Activated CD4-positive, alpha-beta T cell treated with anti-CD3 and anti-CD28 coated beads for 36 hours (primary cell): ENCODE results near the gene SEPSECS. TPM values are rescaled to one million over a fixed set of nuclear protein-coding genes. Genes with fewer than 3 reads are reported as not detected.

Experiments
- ATAC-seq: fragments of 200-7000 bp; cut with Tn5 transposase; one replicate; pipeline ENCODE4 v1.10.0; 2021; ENCODE audit warnings: mild to moderate bottlenecking, moderate library complexity
- CTCF ChIA-PET: fragments of 350-600 bp; sonication (Branson Sonifier 250); formaldehyde crosslinking; loops from one replicate; lab custom pipeline; 2021; ENCODE audit warnings: antibody characterized with exemption; lab: Charles Lee
- POLR2A ChIA-PET: fragments of 350-600 bp; sonication (Branson Sonifier 250); formaldehyde crosslinking; loops from one replicate; lab custom pipeline; 2021; ENCODE audit warnings: antibody characterized with exemption, inconsistent platforms; lab: Charles Lee
- DNase-seq: peaks from one replicate; pipeline ENCODE4 v3.0.0-alpha.2; 2020
- H3K27ac Mint-ChIP-seq: one replicate; pipeline ENCODE4 v1.8.0; 2021; ENCODE audit warnings: mixed read lengths
- H3K27me3 Mint-ChIP-seq: one replicate; pipeline ENCODE4 v1.8.0; 2021; ENCODE audit warnings: mixed read lengths
- H3K36me3 Mint-ChIP-seq: one replicate; pipeline ENCODE4 v1.8.0; 2021; ENCODE audit warnings: low read depth, mixed read lengths
- H3K4me1 Mint-ChIP-seq: one replicate; pipeline ENCODE4 v1.8.0; 2021; ENCODE audit warnings: mixed read lengths
- H3K4me3 Mint-ChIP-seq: one replicate; pipeline ENCODE4 v1.8.0; 2021; ENCODE audit warnings: mild to moderate bottlenecking, moderate library complexity, mixed read lengths
- H3K9me3 Mint-ChIP-seq: one replicate; pipeline ENCODE4 v1.8.0; 2021; ENCODE audit warnings: low read depth, mixed read lengths
- intact Hi-C, 2 experiments: fragments of 100-400 bp; cut with DNase I in 1 of 2; cut with micrococcal nuclease in 1 of 2; formaldehyde crosslinking; loops; one replicate each; pipeline versions ENCODE4 v1.14.2 to v1.15.1; 2022 to 2024; cut with DNase I, micrococcal nuclease
- total RNA-seq, 2 experiments: library from RNA; stranded (reverse); gene quantifications; one replicate each; pipeline ENCODE4 v1.2.3, GENCODE V29; 2021

SEPSECS gene
- total RNA-seq: 10 to 100 TPM; 10.4 to 15.4 TPM

DNA sequence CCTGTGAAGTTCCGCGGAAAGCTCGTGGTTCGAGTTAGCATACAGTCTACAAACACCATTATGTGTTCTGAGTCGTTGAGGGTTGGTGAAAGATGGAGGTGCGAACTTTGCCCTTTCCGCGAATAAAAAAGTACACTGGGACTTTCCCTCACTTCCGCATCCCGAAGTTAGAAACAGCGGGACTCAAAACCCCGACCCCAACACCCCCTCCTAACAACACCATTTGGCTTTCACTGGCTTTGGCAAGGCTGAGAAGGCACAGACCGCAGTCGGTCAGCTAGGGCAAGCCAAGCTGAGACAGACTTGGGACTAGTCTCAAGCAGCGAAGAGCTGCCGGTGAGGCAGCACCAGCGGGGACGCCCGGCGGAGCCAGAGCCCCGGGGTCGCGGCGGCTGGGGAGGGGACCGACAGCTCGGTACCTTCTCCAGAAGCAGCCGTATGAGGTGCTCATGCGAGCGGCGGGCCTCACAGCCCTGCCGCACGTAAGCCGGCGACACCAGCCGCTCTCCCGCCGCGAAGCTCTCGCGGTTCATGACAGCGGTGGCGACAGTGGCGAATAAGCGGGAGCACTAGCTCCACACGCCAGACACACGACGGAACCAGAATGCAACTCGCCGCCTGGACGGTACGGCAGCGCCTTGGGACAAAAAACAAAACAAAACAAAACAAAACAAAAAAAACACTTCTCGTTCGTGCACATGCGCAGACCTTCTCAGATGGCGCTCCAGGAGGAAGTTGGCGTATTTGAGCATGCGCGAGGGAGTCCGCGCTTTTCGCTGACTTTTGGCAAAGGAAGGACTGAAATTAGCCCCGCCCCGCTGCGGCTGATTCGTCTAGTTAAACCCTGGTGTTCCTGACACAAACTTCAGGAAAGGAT is at the start of gene SEPSECS:
Gene SEPSECS (minus strand): TSS at position 613 of the 877 bp plus-strand sequence. CDS start 80 bp downstream, at position 533.
- intact Hi-C loops: loop anchor here (1.0 to 5.0 kb wide), 10 partner anchors 19 to 752 kb away; partner anchors contain the start of genes ANAPC4 (in 2 of the 2), ZCCHC4 (in 2 of the 2), DHX15 (in 1 of the 2) and PI4K2B (in 1 of the 2)
- CTCF ChIA-PET: interaction anchor here (0.6 to 1.7 kb wide), 12 partner anchors 15 to 208 kb away, joined by 3 to 9 read pairs (median 4); partner anchors contain the start of genes PI4K2B and ZCCHC4
- ATAC-seq: peak; percentile 90
- H3K27me3 Mint-ChIP-seq: no peaks in the 10 kb centered on the region
- DNase-seq: peak; percentile 96
- peak within 1 kb of the TSS; percentile 85 for H3K4me3 Mint-ChIP-seq
- POLR2A ChIA-PET: interaction anchor here (0.6 to 1.7 kb wide), 10 partner anchors 9 to 1701 kb away, joined by 3 to 7 read pairs (median 4); partner anchors contain the start of genes DHX15 and ZCCHC4
- peaks cover 21% of the 10 kb centered on the region for H3K36me3 Mint-ChIP-seq
- H3K27ac Mint-ChIP-seq: peak within 1 kb of the TSS; percentile 91
- H3K4me1 Mint-ChIP-seq: peaks cover 37% of the 10 kb centered on the region
- H3K9me3 Mint-ChIP-seq: no peaks in the 10 kb centered on the region

DNA sequence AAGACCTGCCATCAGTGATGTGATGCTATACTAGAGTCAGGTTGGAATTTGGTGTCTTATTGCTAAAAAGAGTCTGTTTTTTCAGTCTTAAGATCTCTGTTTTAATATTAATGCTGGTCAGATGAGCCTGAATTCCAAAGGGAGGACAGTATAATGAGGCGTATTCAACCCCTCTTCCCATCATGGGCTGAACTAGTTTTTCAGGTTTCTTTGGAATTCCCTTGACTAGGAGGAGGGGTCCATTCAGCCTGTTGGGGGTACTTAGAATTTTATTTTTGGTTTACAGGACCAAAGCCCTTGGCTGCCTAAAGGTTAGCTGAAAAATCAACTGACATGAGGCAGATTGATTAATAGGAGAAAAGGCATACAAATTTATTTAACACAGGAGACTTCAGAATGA is 49.5 kb upstream of the SEPSECS start:
- no peak for ATAC-seq
- CTCF ChIA-PET: no interaction called here
- H3K4me3 Mint-ChIP-seq: no peak overlapping the region
- H3K27ac Mint-ChIP-seq: no peak overlapping the region
- no peaks in the 10 kb centered on the region for H3K27me3 Mint-ChIP-seq
- H3K36me3 Mint-ChIP-seq: peaks cover 2% of the 10 kb centered on the region
- no peaks in the 10 kb centered on the region for H3K4me1 Mint-ChIP-seq
- H3K9me3 Mint-ChIP-seq: peaks cover 13% of the 10 kb centered on the region
- intact Hi-C loops: no loop called here
- DNase-seq: no peak
- POLR2A ChIA-PET: no interaction called here

DNA sequence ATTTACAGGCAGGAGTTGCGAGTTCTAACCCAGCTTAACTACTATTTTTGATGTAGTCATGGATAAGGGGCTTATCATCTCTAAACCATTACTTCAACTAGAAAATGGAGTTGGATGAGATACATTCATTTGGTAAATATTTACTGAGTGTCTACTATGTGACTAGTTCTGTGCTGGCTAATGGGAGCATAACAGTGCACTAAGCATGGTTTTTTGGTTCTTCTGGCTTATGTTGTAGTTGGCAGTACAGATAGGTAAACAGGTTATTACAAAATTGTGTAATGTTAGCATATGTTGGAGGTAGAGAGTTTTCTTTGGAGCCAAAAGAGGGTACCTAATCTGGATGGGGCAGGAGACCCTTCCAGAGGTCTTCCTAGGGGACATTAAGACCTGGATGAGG is 47.7 kb upstream of the SEPSECS start:
- H3K4me1 Mint-ChIP-seq: no peaks in the 10 kb centered on the region
- H3K4me3 Mint-ChIP-seq: no peak overlapping the region
- intact Hi-C loops: no loop called here
- ChIA-PET CTCF (no interaction called here), POLR2A (interaction anchor here (0.7 kb wide), 1 partner anchor 544 kb away, joined by 3 read pairs; no protein-coding TSS in a partner anchor)
- peaks cover 2% of the 10 kb centered on the region for H3K36me3 Mint-ChIP-seq
- DNase-seq (no peak), ATAC-seq (no peak)
- H3K9me3 Mint-ChIP-seq: peaks cover 17% of the 10 kb centered on the region
- no peaks in the 10 kb centered on the region for H3K27me3 Mint-ChIP-seq
- no peak overlapping the region for H3K27ac Mint-ChIP-seq

DNA sequence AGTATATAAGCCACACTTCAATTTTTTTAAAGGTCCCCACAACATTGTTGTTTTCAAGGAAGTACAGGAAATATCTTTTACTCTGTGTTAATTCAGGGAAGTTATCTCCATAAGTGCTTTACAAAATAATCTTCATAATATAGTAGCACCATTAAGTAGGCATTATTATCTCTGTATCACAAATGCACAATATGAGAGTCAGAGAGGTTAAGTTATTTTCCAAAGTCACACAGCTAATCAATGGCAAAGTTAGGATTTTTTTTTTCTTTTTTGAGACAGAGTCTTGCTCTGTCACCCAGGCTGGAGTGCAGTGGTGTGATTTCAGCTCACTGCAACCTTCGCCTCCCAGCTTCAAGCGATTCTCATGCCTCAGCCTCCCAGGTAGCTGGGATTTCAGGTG is 38.5 kb upstream of the SEPSECS start:
- CTCF ChIA-PET: interaction anchor here (0.5 kb wide), 1 partner anchor 272 kb away, joined by 4 read pairs; no protein-coding TSS in a partner anchor
- intact Hi-C loops: no loop called here
- DNase-seq (no peak), ATAC-seq (no peak)
- no peak overlapping the region for H3K27ac Mint-ChIP-seq
- peaks cover 20% of the 10 kb centered on the region for H3K36me3 Mint-ChIP-seq
- POLR2A ChIA-PET: no interaction called here
- no peaks in the 10 kb centered on the region for H3K27me3 Mint-ChIP-seq
- H3K4me3 Mint-ChIP-seq: no peak overlapping the region
- peaks cover 8% of the 10 kb centered on the region for H3K9me3 Mint-ChIP-seq
- peaks cover 2% of the 10 kb centered on the region for H3K4me1 Mint-ChIP-seq

DNA sequence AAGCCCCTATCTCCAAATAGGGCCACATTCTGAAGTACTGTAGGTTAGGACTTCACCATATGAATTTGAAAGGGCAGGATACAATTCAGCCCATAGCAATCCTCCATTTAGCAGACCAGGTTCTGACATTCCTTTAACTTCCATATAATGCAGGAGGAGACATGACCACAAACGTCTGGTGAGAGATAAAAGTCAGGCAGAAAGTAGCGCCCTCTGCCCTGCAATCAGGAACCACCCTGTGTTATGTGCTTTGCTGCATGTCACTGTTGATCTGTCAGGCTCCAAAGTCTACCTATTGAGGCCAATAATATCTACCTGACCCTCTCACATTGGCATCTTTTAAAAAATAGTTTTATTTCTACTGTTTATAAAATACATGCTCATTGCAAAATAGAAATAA is 30.2 kb upstream of the SEPSECS start:
- Mint-ChIP-seq H3K36me3 (peaks cover 3% of the 10 kb centered on the region), H3K9me3 (no peaks in the 10 kb centered on the region), H3K4me1 (peaks cover 2% of the 10 kb centered on the region), H3K27me3 (no peaks in the 10 kb centered on the region), H3K27ac (no peak overlapping the region), H3K4me3 (no peak overlapping the region)
- intact Hi-C loops: no loop called here
- DNase-seq (no peak), ATAC-seq (no peak)
- POLR2A ChIA-PET: no interaction called here
- CTCF ChIA-PET: interaction anchor here (0.9 to 1.3 kb wide), 2 partner anchors 10 to 121 kb away, joined by 3 to 5 read pairs; no protein-coding TSS in a partner anchor

DNA sequence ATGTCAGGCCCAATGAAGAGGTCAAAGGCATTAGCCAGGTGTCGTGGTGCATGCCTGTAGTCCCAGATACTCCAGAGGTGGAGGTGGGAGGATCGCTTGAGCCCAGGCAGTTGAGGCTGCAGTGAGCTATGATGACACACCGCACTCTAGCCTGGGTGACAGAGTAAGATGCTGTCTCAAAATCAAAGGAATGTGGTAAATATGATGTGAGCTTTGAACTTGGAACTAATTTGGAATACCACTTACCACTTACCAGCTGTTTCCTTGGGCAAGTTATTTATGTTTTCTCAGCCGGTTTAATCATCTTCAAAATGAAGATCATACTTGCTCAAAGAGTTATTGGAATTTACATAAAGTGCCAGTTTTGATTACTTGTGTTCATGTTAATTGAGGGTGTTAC is 23.8 kb upstream of the SEPSECS start:
- ChIA-PET POLR2A (no interaction called here), CTCF (no interaction called here)
- no peak overlapping the region for H3K27ac Mint-ChIP-seq
- H3K27me3 Mint-ChIP-seq: no peaks in the 10 kb centered on the region
- ATAC-seq (no peak), DNase-seq (no peak)
- no peaks in the 10 kb centered on the region for H3K9me3 Mint-ChIP-seq
- intact Hi-C loops: loop anchor here in 1 of 2 experiments (5.0 kb wide), 1 partner anchor 128 kb away; the partner anchor contains the start of gene ZCCHC4
- H3K4me1 Mint-ChIP-seq: peaks cover 19% of the 10 kb centered on the region
- peaks cover 2% of the 10 kb centered on the region for H3K36me3 Mint-ChIP-seq
- H3K4me3 Mint-ChIP-seq: no peak overlapping the region

DNA sequence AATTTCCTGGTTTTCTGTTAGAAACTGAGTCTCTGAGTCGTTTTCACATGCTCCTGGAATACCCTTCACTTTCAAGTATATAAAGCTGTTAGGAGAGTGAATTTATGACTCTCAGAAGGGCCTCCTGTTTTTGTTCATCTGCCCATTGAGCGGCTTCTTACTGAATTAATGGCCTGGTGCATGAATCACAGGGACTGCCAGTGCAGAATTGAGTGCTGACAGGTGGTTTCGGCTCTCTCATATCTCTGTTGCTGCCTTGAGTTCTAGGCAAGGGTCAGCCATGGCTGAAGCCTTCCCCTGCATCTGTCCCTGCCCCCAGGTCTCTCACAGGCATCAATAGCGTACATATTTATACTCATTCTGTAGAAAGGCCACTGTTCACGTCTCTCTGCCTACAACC is 22.7 kb upstream of the SEPSECS start:
- Mint-ChIP-seq H3K4me3 (no peak overlapping the region), H3K27ac (no peak overlapping the region), H3K27me3 (no peaks in the 10 kb centered on the region), H3K9me3 (no peaks in the 10 kb centered on the region), H3K4me1 (peaks cover 29% of the 10 kb centered on the region), H3K36me3 (peaks cover 2% of the 10 kb centered on the region)
- ChIA-PET POLR2A (no interaction called here), CTCF (interaction anchor here (0.7 kb wide), 1 partner anchor 32 kb away, joined by 3 read pairs; no protein-coding TSS in a partner anchor)
- intact Hi-C loops: loop anchor here in 1 of 2 experiments (5.0 kb wide), 1 partner anchor 129 kb away; the partner anchor contains the start of gene ZCCHC4
- DNase-seq: no peak
- ATAC-seq: no peak

DNA sequence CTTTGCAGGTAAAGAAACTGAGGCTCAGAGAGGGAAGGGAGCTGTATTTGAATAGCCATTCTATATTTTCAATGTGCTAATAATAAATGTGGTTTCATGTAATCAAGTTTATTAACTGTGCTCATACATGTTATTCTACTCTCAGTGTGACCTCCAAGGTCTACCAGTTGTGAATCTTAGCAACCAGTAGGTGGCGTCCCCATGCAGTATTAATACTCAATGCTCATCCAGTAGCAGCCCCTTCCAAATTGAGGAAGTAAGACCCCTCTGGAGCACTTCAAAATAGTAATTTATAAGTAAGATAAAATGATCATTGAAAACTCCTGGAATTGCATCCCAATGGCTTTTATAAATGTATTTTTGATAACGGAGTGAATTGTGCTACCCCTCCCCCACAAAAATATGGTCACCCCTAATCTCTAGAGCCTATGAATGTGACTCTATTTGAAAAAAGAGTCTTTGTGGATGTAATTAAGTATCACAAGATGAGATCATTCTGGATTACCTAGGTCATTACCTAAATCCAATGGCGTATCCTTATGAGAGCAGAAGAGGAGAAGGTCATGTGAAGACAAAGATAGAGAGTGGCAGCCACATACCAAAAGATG is 20.4 kb upstream of the SEPSECS start:
- Mint-ChIP-seq H3K9me3 (no peaks in the 10 kb centered on the region), H3K36me3 (peaks cover 2% of the 10 kb centered on the region), H3K4me3 (no peak overlapping the region), H3K27me3 (no peaks in the 10 kb centered on the region), H3K27ac (no peak overlapping the region), H3K4me1 (peaks cover 33% of the 10 kb centered on the region)
- DNase-seq: peak; percentile 50
- peak; percentile 57 for ATAC-seq
- intact Hi-C loops: loop anchor here (1.0 to 5.0 kb wide), 3 partner anchors 132 to 187 kb away; partner anchors contain the start of gene ZCCHC4 (in 1 of the 2)
- CTCF ChIA-PET: interaction anchor here (0.6 to 3.7 kb wide), 10 partner anchors 9 to 674 kb away, joined by 3 to 24 read pairs (median 4); partner anchors contain the start of gene PI4K2B
- POLR2A ChIA-PET: interaction anchor here (0.6 kb wide), 1 partner anchor 571 kb away, joined by 3 read pairs; no protein-coding TSS in a partner anchor

DNA sequence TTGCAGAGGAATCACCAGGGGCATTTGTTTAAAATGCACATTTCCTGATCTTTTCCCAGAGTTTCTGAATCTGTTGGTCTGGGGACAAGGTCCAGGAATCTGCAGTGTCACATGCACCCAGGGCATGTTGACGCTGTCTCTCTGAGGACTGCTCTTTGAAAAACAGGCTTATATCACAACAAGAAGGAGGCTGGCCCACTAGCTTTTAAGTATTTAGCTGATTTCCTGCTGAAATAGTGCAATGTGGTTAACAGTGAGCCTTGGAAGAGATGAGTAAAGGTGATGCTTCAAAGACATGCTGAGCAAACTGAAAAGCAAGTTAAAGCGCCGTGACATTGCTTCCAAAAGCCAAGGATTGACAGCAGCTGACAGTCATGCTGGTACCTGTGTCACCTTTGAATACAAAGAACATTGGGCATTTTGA is 18.6 kb upstream of the SEPSECS start:
- ChIA-PET CTCF (interaction anchor here (0.5 to 3.7 kb wide), 9 partner anchors 13 to 705 kb away, joined by 3 to 24 read pairs (median 5); partner anchors contain the start of gene ZCCHC4), POLR2A (interaction anchor here (1.1 kb wide), 1 partner anchor 17 kb away, joined by 5 read pairs; no protein-coding TSS in a partner anchor)
- Mint-ChIP-seq H3K4me1 (peaks cover 33% of the 10 kb centered on the region), H3K27me3 (no peaks in the 10 kb centered on the region), H3K4me3 (no peak overlapping the region), H3K9me3 (no peaks in the 10 kb centered on the region), H3K27ac (peak overlapping the region; percentile 44), H3K36me3 (no peaks in the 10 kb centered on the region)
- intact Hi-C loops: loop anchor here (2.0 to 5.0 kb wide), 4 partner anchors 18 to 597 kb away; partner anchors contain the start of genes SEPSECS (in 2 of the 2), DHX15 (in 1 of the 2) and PI4K2B (in 1 of the 2)
- DNase-seq: peak; percentile 52
- ATAC-seq: peak; percentile 86

DNA sequence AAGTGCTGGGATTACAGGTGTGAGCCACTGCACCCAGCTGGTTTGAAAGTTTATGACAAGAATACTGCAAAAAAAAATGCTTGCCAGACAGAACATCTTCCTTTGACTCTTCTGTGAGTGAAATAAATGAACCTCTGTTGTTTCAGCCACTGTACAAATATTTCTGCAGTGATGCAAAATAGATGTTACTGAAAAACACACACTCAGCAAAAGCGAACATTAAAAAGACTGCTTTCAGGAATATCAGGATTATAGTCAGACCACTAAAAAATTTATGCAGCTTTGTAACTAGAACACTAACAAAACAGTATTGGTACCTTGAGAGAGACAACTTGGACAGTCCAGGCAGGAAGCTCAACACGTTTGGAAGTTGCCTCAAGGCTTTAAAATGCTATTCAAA is 16.9 kb upstream of the SEPSECS start:
- Mint-ChIP-seq H3K27me3 (no peaks in the 10 kb centered on the region), H3K36me3 (peaks cover 5% of the 10 kb centered on the region), H3K9me3 (no peaks in the 10 kb centered on the region), H3K4me1 (peaks cover 37% of the 10 kb centered on the region), H3K4me3 (no peak overlapping the region), H3K27ac (no peak overlapping the region)
- ATAC-seq (no peak), DNase-seq (no peak)
- CTCF ChIA-PET: interaction anchor here (0.7 to 3.7 kb wide), 2 partner anchors 15 to 18 kb away, joined by 3 to 24 read pairs; no protein-coding TSS in a partner anchor
- intact Hi-C loops: loop anchor here in 1 of 2 experiments (5.0 kb wide), 2 partner anchors 145 to 595 kb away; partner anchors contain the start of gene DHX15
- POLR2A ChIA-PET: interaction anchor here (0.7 kb wide), 1 partner anchor 26 kb away, joined by 3 read pairs; no protein-coding TSS in a partner anchor
